Astrocyte of the cerebellum (primary cell): ENCODE results near the gene DNAJC3.
A peak's percentile ranks its signal among the peaks of the same experiment; 100 is the strongest.

Experiments used
- DNase-seq: peaks from one replicate; pipeline ENCODE4 v3.0.0-alpha.2; 2011; ENCODE audit warnings: low read depth
- H3K4me3 ChIP-seq: 2 replicates; pipeline ENCODE4 v1.5.1; 2011; ENCODE audit warnings: mild to moderate bottlenecking, low read depth, low read length, moderate library complexity
- CTCF ChIP-seq: IDR thresholded peaks from 2 replicates; pipeline ENCODE4 v1.5.1; 2012; ENCODE audit warnings: low read length, low read depth, moderate library complexity, mild to moderate bottlenecking; ENCODE audit errors: missing control alignments
- in situ Hi-C: cut with HindIII; loops from 2 replicates; pipeline ENCODE4 v1.10.0; 2017; ENCODE audit warnings: low sequenced_read_pairs

Gene DNAJC3

GRCh38 chr13:95741584-95742563 is 64.9 kb downstream of the DNAJC3 start:
- TF ChIP-seq CTCF = no peak
- DNase-seq = no peak
- in situ Hi-C loops = no loop called here
- H3K4me3 ChIP-seq = no peak overlapping the region

- H3K4me3 ChIP-seq = no peak overlapping the region
- TF ChIP-seq CTCF = no peak
- DNase-seq = no peak
- in situ Hi-C loops = no loop called here
Measured at GRCh38 chr13:95743192-95743591, 66.3 kb downstream of the DNAJC3 start.

- no peak overlapping the region for H3K4me3 ChIP-seq
- TF ChIP-seq CTCF = no peak
- DNase-seq = no peak
- in situ Hi-C loops = no loop called here
Measured at GRCh38 chr13:95745289-95745688, 68.3 kb downstream of the DNAJC3 start.

- no peak for DNase-seq
- in situ Hi-C loops = no loop called here
- H3K4me3 ChIP-seq = no peak overlapping the region
- peak; percentile 9 for TF ChIP-seq CTCF
Measured at GRCh38 chr13:95745752-95746151, 68.8 kb downstream of the DNAJC3 start.

- TF ChIP-seq CTCF = no peak
- DNase-seq = no peak
- no peak overlapping the region for H3K4me3 ChIP-seq
- in situ Hi-C loops = no loop called here
Measured at GRCh38 chr13:95749545-95749944, 72.6 kb downstream of the DNAJC3 start.

GRCh38 chr13:95752677-95753076 is 75.7 kb downstream of the DNAJC3 start:
- TF ChIP-seq CTCF = no peak
- no peak for DNase-seq
- in situ Hi-C loops = no loop called here

More at GRCh38 chr13:95752677-95753076, 75.7 kb downstream of the DNAJC3 start:
- H3K4me3 ChIP-seq = no peak overlapping the region
